Natural killer cell treated with Interleukin-12 subunit alpha and Interleukin-12 subunit beta and Interleukin-15 and Interleukin-18, amount 100 ng/mL, for 72 hours (primary cell): ENCODE results near the gene FTCDNL1. TPM values are rescaled to one million over a fixed set of nuclear protein-coding genes. Genes with fewer than 3 reads are reported as not detected.

Experiments
- ATAC-seq, 2 donors: fragments of 150-1000 bp; cut with Tn5 transposase in 1 of 2; sonication (Bioruptor Pico), chemical (Tn5 transposase) in 1 of 2; 2 replicates each; pipeline ENCODE4 v1.10.0; 2021
- DNase-seq: peaks from one replicate; pipeline ENCODE4 v3.0.0; 2022; ENCODE audit warnings: low spot score
- H3K27ac Mint-ChIP-seq, 2 donors: 1 replicate in 1 of 2; 2 replicates in 1 of 2; pipeline ENCODE4 v1.8.0; 2022; ENCODE audit warnings: mixed read lengths in 2 of 2, mild to moderate bottlenecking in 1 of 2, moderate library complexity in 1 of 2
- H3K27me3 Mint-ChIP-seq, 2 donors: 1 replicate in 1 of 2; 2 replicates in 1 of 2; pipeline ENCODE4 v1.8.0; 2022; ENCODE audit warnings: mixed read lengths in 2 of 2
- H3K36me3 Mint-ChIP-seq: one replicate; pipeline ENCODE4 v1.8.0; 2022; ENCODE audit warnings: mixed read lengths
- H3K4me1 Mint-ChIP-seq, 2 donors: 1 replicate in 1 of 2; 2 replicates in 1 of 2; pipeline ENCODE4 v1.8.0; 2022; ENCODE audit warnings: low read depth in 2 of 2, mixed read lengths in 2 of 2, mild to moderate bottlenecking in 1 of 2
- H3K4me3 Mint-ChIP-seq: one replicate; pipeline ENCODE4 v1.8.0; 2022; ENCODE audit warnings: mixed read lengths
- H3K9me3 Mint-ChIP-seq: 2 replicates; pipeline ENCODE4 v1.8.0; 2022; ENCODE audit warnings: mixed read lengths
- total RNA-seq, 2 donors: library from RNA; stranded (reverse); gene quantifications; one replicate each; pipeline ENCODE4 v1.2.3, GENCODE V29; 2022

FTCDNL1 gene
- 1 to 10 TPM in 1 of 2 donors, under 1 TPM in 1; 0.48 to 2.2 TPM for total RNA-seq

DNA sequence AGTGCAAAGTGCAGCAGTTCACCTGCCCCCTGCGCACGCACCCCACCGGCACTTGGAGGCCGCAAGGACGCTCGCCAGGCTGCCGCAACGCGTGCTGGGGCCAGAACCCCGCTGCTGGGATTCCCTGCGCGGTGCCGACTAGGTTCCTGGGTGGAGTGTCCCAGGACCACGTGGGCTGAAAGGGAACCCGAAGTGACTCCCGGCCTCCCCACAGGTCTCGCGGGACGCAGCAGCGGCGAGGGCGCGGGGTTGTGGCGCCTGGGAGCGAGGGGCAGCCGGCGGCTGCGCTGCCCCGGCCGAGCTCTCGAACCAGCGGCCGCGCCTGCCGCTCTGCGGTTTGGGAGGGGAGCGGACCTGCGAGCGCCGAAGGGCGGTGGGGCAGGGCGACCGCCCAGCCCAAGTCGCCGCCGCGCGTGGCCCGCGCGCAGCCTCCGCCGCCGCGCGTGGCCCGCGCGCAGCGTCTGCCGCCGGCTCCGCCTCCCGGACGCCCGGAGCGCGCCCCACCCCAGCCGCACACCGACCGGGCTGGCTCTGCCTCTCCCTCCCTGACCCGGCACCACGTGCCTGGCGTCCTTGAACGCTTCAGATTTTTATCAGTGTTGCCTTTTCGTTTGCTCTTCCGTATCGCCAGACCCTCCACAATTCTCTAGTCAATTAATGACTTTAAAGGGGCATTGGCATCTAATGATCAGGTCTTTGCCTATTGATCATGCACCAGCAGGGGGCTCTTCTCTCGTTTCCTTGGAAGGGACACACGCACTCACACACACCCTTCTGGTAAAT is at the start of gene FTCDNL1:
FTCDNL1 (minus strand) TSS at position 475 of the 783 bp plus-strand sequence. CDS start 2,230 bp downstream, outside the sequence.
- DNase-seq = peak; percentile 74
- Mint-ChIP-seq H3K27ac (peak within 1 kb of the TSS; percentile 76 to 82), H3K27me3 (peaks cover 0 to 7% of the 10 kb centered on the region in 2 donors), H3K4me3 (peak within 1 kb of the TSS; percentile 96), H3K36me3 (no peaks in the 10 kb centered on the region), H3K4me1 (peaks cover 5 to 6% of the 10 kb centered on the region in 2 donors), H3K9me3 (no peaks in the 10 kb centered on the region)
- ATAC-seq = peak; percentile 95 to 98

GRCh38 chr2:199896617-199897016 is 45.6 kb upstream of the FTCDNL1 start:
- H3K9me3 Mint-ChIP-seq = no peaks in the 10 kb centered on the region
- no peak overlapping the region for H3K4me3 Mint-ChIP-seq
- H3K4me1 Mint-ChIP-seq = no peaks in the 10 kb centered on the region
- DNase-seq (no peak), ATAC-seq (no peak)
- H3K36me3 Mint-ChIP-seq = no peaks in the 10 kb centered on the region
- H3K27ac Mint-ChIP-seq = no peak overlapping the region
- H3K27me3 Mint-ChIP-seq = peaks cover 5 to 19% of the 10 kb centered on the region in 2 donors

- ATAC-seq = no peak
- Mint-ChIP-seq H3K4me1 (no peaks in the 10 kb centered on the region), H3K9me3 (no peaks in the 10 kb centered on the region)
Observed at GRCh38 chr2:199895406-199895805, 44.4 kb upstream of the FTCDNL1 start.

GRCh38 chr2:199883474-199884212 is 32.7 kb upstream of the FTCDNL1 start:
- H3K9me3 Mint-ChIP-seq = no peaks in the 10 kb centered on the region
- DNase-seq (no peak), ATAC-seq (no peak)
- H3K36me3 Mint-ChIP-seq = no peaks in the 10 kb centered on the region
- H3K27me3 Mint-ChIP-seq = peaks cover 13 to 28% of the 10 kb centered on the region in 2 donors
- H3K4me1 Mint-ChIP-seq = no peaks in the 10 kb centered on the region
- no peak overlapping the region for H3K4me3 Mint-ChIP-seq
- no peak overlapping the region for H3K27ac Mint-ChIP-seq

More at GRCh38 chr2:199895406-199895805, 44.4 kb upstream of the FTCDNL1 start:
- no peak for DNase-seq
- H3K36me3 Mint-ChIP-seq = no peaks in the 10 kb centered on the region
- no peak overlapping the region for H3K27ac Mint-ChIP-seq
- no peak overlapping the region for H3K4me3 Mint-ChIP-seq
- H3K27me3 Mint-ChIP-seq = peaks cover 5 to 19% of the 10 kb centered on the region in 2 donors

DNA sequence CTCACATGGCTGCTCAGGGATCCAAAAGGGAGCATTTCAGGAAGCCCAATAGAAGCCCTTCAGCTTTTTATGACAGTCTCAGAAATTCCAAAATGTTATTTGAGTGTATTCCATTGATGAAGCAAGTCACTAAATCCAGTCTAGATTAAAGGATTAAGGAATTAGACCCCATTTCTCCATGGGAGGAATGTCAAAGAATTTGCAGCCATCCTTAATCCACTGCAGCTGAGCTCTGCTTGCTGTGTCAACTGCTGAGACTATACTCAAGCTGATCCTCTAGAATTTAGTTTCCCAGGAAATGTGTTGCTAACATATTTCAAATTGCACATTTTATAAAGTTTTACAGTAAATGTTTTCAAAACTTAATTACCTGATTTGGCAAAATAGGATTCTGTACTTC is 31.7 kb upstream of the FTCDNL1 start:
- Mint-ChIP-seq H3K4me3 (no peak overlapping the region), H3K4me1 (no peaks in the 10 kb centered on the region), H3K36me3 (no peaks in the 10 kb centered on the region), H3K9me3 (no peaks in the 10 kb centered on the region), H3K27me3 (peaks cover 12 to 24% of the 10 kb centered on the region in 2 donors), H3K27ac (no peak overlapping the region)
- DNase-seq (no peak), ATAC-seq (no peak)

DNA sequence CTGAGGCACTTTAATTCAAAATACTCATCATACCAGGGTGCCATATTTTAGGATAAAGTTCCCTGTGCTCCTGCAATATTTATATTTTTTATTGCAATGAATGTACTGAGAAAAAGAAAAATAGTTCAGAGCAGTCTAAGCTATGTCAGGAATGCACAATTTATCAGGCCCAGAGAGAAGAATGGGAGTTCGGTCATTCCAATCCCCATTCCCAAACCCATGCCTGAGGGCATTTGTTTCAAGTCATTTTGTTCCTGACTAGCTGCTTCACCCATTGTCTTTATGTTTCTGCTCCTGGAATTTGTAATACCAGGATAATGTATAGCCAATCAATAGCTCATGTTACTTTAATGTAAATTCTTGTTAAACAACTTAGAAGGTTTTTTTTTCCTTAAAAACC is 24.4 kb upstream of the FTCDNL1 start:
- peaks cover 15% of the 10 kb centered on the region for H3K36me3 Mint-ChIP-seq
- H3K27ac Mint-ChIP-seq = no peak overlapping the region
- no peak overlapping the region for H3K4me3 Mint-ChIP-seq
- peaks cover 4% of the 10 kb centered on the region for H3K9me3 Mint-ChIP-seq
- no peak for DNase-seq
- ATAC-seq = no peak
- no peaks in the 10 kb centered on the region for H3K4me1 Mint-ChIP-seq
- H3K27me3 Mint-ChIP-seq = peaks cover 5 to 35% of the 10 kb centered on the region in 2 donors

GRCh38 chr2:199874209-199874608 is 23.2 kb upstream of the FTCDNL1 start:
- DNase-seq (no peak), ATAC-seq (no peak)
- Mint-ChIP-seq H3K36me3 (peaks cover 15% of the 10 kb centered on the region), H3K9me3 (peaks cover 4% of the 10 kb centered on the region), H3K4me1 (no peaks in the 10 kb centered on the region), H3K27me3 (peaks cover 11 to 37% of the 10 kb centered on the region in 2 donors), H3K27ac (no peak overlapping the region), H3K4me3 (no peak overlapping the region)

GRCh38 chr2:199870581-199870980 is 19.6 kb upstream of the FTCDNL1 start:
- Mint-ChIP-seq H3K36me3 (peaks cover 15% of the 10 kb centered on the region), H3K27ac (no peak overlapping the region), H3K4me1 (no peaks in the 10 kb centered on the region), H3K27me3 (peaks cover 24 to 38% of the 10 kb centered on the region in 2 donors), H3K9me3 (peaks cover 4% of the 10 kb centered on the region), H3K4me3 (no peak overlapping the region)
- ATAC-seq = no peak
- no peak for DNase-seq

GRCh38 chr2:199869653-199870052 is 18.7 kb upstream of the FTCDNL1 start:
- Mint-ChIP-seq H3K9me3 (no peaks in the 10 kb centered on the region), H3K4me3 (no peak overlapping the region), H3K27ac (no peak overlapping the region), H3K4me1 (no peaks in the 10 kb centered on the region), H3K27me3 (peaks cover 22 to 32% of the 10 kb centered on the region in 2 donors), H3K36me3 (peaks cover 10% of the 10 kb centered on the region)
- DNase-seq (no peak), ATAC-seq (no peak)

GRCh38 chr2:199869227-199869541 is 18.2 kb upstream of the FTCDNL1 start:
- Mint-ChIP-seq H3K4me1 (no peaks in the 10 kb centered on the region), H3K9me3 (no peaks in the 10 kb centered on the region), H3K4me3 (no peak overlapping the region), H3K27me3 (peaks cover 23 to 28% of the 10 kb centered on the region in 2 donors), H3K36me3 (peaks cover 5% of the 10 kb centered on the region), H3K27ac (no peak overlapping the region)
- no peak for DNase-seq
- no peak for ATAC-seq

DNA sequence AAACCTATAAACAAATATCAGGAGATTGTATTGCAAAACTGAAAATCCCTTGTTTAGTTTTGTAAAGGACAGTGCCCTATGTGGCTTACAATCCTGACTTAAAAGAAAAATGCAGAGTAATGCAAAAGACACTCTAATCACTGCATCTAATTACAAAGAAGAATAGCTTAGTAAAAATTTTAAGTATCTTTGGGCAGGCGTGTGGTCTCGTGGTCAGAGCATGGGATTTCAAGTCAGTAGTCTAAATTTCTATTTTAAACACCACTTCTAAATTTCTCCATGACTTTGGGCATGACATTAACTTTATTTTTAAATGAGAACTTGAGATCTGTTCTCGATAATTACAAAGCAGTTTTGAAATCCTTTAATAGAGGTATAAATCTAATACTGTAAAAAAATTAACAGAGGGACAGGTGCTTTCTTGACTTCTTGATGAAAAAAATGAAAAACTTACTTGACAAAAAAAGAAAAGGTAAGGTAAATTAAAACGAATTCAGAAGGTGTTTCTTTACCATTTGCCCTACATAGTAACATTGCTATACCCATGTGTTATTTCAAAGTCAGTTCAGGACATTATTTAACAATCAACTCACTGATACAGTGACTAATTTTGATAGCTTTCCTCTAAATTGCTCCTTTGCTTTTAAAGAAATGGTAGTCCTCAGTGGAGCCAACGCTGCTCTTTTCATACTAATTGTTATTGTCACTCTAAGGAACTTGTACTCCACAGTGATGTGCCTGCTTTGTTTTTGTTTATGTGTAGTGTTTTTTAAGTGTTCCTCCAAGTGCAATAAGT is 17.6 kb upstream of the FTCDNL1 start:
- Mint-ChIP-seq H3K36me3 (no peaks in the 10 kb centered on the region), H3K27ac (no peak overlapping the region), H3K27me3 (peaks cover 23 to 24% of the 10 kb centered on the region in 2 donors), H3K4me1 (no peaks in the 10 kb centered on the region), H3K4me3 (no peak overlapping the region), H3K9me3 (no peaks in the 10 kb centered on the region)
- no peak for ATAC-seq
- no peak for DNase-seq

DNA sequence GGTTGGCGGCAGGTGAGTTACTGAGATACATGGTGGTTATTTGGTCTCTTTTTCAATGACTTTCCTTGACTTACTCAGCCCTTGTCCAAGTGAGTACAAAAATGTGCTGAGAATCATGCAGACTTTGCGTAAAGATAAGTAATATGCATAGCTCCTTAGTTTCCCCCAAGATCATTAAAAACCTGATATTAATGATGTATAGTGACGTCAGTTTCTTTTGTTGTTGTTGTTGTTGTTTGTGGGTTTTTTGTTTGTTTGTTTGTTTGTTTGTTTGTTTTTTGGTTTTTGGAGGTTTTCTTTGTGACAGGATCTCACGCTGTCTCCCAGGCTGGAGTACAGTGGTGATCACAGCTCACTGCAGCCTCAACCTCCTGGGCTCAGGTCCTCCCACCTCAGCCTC is 14.9 kb upstream of the FTCDNL1 start:
- H3K36me3 Mint-ChIP-seq = no peaks in the 10 kb centered on the region
- H3K4me3 Mint-ChIP-seq = no peak overlapping the region
- H3K4me1 Mint-ChIP-seq = no peaks in the 10 kb centered on the region
- H3K27me3 Mint-ChIP-seq = peaks cover 23 to 25% of the 10 kb centered on the region in 2 donors
- no peaks in the 10 kb centered on the region for H3K9me3 Mint-ChIP-seq
- H3K27ac Mint-ChIP-seq = no peak overlapping the region
- DNase-seq (no peak), ATAC-seq (no peak)

GRCh38 chr2:199862788-199863187 is 11.8 kb upstream of the FTCDNL1 start:
- no peaks in the 10 kb centered on the region for H3K4me1 Mint-ChIP-seq
- peaks cover 20 to 24% of the 10 kb centered on the region in 2 donors for H3K27me3 Mint-ChIP-seq
- no peaks in the 10 kb centered on the region for H3K9me3 Mint-ChIP-seq
- no peaks in the 10 kb centered on the region for H3K36me3 Mint-ChIP-seq
- ATAC-seq = no peak
- DNase-seq = no peak
- no peak overlapping the region for H3K4me3 Mint-ChIP-seq
- no peak overlapping the region for H3K27ac Mint-ChIP-seq
